ENCODE results near the gene KLRG1.

The KLRG1 gene

DNA sequence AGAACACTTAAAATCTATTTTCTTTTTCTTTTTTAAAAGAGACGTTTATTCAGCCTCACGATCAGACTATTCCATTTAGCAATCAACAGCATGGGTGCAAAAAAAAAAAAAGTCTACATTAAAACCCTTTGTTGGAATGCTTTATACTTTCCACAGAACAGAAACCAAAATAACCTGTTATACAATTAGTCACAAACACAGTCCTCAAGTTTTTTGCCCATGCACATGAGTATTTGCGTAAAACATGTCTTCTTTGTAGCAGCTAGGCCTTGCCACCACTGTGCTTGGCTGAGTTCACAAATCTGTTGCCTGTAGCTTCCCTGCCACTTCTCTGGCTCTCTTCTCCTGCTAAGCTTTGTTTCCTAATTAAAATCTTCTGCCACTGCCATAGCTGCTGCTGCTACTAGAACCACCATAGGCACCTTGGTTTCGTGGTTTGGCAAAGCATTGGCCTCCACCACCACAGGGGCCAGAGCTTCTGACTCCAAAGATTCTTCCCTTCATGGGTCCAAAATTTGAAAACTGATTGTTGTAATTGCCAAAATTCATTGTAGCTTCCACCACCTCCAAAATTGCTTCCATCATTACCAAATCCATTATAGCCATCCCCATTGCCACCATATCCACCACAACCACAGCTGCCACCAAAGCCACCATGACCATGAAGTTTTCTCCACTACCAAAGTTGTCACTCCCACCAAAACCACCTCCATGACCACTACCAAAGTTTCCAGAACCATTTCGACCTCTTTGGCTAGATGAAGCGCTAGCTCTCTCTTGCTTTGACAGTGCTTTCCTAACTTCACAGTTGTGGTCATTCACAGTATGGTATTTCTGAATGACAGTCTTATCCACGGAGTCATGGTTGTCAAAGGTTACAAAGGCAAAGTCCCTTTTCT is 38.1 kb downstream of the KLRG1 start:
- no peak overlapping the region for H3K4me3 ChIP-seq (ENCODE audit: low read depth, low read length)
- TF ChIP-seq CTCF (IDR thresholded peaks at IDR 0.05; ENCODE audit: low read depth, low read length, missing control alignments): no peak
- no peak for DNase-seq (ENCODE audit: low read depth)

GRCh38 chr12:9030776-9031175 is 41.4 kb downstream of the KLRG1 start:
- DNase-seq (ENCODE audit: low read depth): no peak
- no peak for TF ChIP-seq CTCF (IDR thresholded peaks at IDR 0.05; ENCODE audit: low read depth, low read length, missing control alignments)

DNA sequence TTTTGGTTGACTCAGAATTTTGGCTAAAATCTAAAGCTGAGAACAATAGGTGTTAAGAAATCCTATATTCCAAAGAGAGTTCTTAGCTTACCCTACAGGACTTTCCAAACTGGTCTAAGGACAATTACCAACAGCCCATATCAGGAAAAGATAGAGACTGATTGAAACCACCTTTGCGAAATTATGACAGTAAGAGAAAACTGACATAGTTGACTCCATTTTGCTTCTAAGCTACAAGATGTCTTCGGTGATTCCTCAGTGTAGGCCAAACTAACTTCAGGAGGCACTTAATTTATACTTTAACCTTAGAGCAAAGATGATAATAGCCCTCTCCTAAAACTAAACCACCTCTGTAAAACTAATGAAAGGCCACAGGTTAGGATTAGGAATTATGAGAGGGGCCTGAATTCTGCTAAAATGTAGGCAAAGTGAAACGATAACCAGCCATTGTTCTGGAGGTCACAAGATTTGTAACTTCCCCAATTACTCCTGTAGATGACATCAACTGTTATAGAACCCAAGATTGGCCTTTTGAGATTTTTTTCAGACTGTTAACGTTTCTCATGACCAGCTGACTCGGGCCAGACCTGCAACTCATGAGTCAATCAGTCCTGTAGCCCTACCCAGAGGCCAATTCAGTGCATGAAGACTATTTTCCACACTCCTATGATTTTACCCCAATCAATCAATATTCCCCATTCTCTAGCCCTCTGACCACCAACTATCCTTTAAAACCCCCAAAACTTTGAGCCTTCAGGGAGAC is 43.0 kb downstream of the KLRG1 start:
- DNase-seq (ENCODE audit: low read depth): no peak
- peak; percentile 3 for TF ChIP-seq CTCF (IDR thresholded peaks at IDR 0.05; ENCODE audit: low read depth, low read length, missing control alignments)
- H3K4me3 ChIP-seq (ENCODE audit: low read depth, low read length): no peak overlapping the region

More at GRCh38 chr12:9030776-9031175, 41.4 kb downstream of the KLRG1 start:
- H3K4me3 ChIP-seq (ENCODE audit: low read depth, low read length): no peak overlapping the region

DNA sequence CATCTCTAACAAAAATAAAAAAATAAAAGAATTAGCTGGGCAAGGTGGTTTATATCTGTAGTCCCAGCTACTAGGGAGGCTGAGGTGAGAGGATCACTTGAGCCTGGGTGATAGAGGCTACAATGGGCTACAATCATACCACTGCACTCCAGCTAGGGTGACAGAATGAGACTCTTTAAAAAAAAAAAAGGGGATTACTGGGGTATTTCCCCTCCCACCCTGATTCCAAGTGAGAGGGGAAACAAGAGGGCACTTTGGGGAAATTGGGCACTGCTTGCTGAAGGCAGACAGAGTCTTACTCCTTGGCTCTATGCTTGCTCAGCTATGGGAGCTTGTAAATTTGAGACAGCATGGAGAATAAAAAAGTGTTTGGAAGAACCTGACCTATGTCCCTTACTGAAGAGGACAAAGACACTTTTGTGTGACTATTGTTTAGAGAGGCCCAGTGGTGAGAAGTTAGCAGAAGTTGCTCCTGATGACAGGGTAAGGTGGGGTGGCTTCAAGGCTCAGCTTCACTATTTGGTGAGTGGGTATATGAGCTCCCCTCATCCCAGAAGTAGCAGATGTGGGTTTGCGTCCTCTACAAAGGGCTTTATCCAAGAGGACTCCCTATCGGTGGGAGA is 44.0 kb downstream of the KLRG1 start:
- no peak for TF ChIP-seq CTCF (IDR thresholded peaks at IDR 0.05; ENCODE audit: low read depth, low read length, missing control alignments)
- no peak for DNase-seq (ENCODE audit: low read depth)
- no peak overlapping the region for H3K4me3 ChIP-seq (ENCODE audit: low read depth, low read length)

GRCh38 chr12:9034095-9034494 is 44.7 kb downstream of the KLRG1 start:
- no peak for DNase-seq (ENCODE audit: low read depth)
- no peak for TF ChIP-seq CTCF (IDR thresholded peaks at IDR 0.05; ENCODE audit: low read depth, low read length, missing control alignments)
- H3K4me3 ChIP-seq (ENCODE audit: low read depth, low read length): no peak overlapping the region

- H3K4me3 ChIP-seq (ENCODE audit: low read depth, low read length): no peak overlapping the region
- no peak for DNase-seq (ENCODE audit: low read depth)
- TF ChIP-seq CTCF (IDR thresholded peaks at IDR 0.05; ENCODE audit: low read depth, low read length, missing control alignments): no peak
Measured at GRCh38 chr12:9036227-9036626, 46.9 kb downstream of the KLRG1 start.
